ENCODE measurements around the gene SLC25A21. TPM values are rescaled to one million over a fixed set of nuclear protein-coding genes. Genes with fewer than 3 reads are reported as not detected.

SLC25A21 gene
- total RNA-seq, 1 donor from 2014 or later, result 6.4 TPM

GRCh38 chr14:36874396-36875138, 297.8 kb downstream of the SLC25A21 start:
- TF ChIP-seq EZH2phosphoT487 (IDR thresholded peaks at IDR 0.05), result no peak
- no peak for TF ChIP-seq CTCF (IDR thresholded peaks at IDR 0.05)
- TF ChIP-seq EZH2 (IDR thresholded peaks at IDR 0.05), result no peak
- Mint-ChIP-seq H3K9me3 (no peaks in the 10 kb centered on the region), H3K4me3 (no peak overlapping the region), H3K4me1 (no peaks in the 10 kb centered on the region), H3K27me3 (ENCODE audit: insufficient read depth, low read depth) (no peaks in the 10 kb centered on the region), H3K27ac (no peak overlapping the region), H3K36me3 (no peaks in the 10 kb centered on the region)
- Histone ChIP-seq H3K9me3 (ENCODE audit: low read depth) (no peaks in the 10 kb centered on the region), H3K4me3 (no peak overlapping the region), H3K27me3 (no peaks in the 10 kb centered on the region), H2AFZ (replicated peaks) (no peak overlapping the region), H3K79me2 (ENCODE audit: low read depth) (no peaks in the 10 kb centered on the region), H3K9ac (no peak overlapping the region), H3K27ac (no peak overlapping the region), H4K20me1 (ENCODE audit: low read depth) (no peaks in the 10 kb centered on the region), H3K4me2 (no peak overlapping the region), H3K36me3 (no peaks in the 10 kb centered on the region), H3F3A (ENCODE audit: low read depth) (no peaks in the 10 kb centered on the region), H3K4me1 (no peaks in the 10 kb centered on the region)
- DNase-seq (ENCODE audit: low spot score), result no peak

DNA sequence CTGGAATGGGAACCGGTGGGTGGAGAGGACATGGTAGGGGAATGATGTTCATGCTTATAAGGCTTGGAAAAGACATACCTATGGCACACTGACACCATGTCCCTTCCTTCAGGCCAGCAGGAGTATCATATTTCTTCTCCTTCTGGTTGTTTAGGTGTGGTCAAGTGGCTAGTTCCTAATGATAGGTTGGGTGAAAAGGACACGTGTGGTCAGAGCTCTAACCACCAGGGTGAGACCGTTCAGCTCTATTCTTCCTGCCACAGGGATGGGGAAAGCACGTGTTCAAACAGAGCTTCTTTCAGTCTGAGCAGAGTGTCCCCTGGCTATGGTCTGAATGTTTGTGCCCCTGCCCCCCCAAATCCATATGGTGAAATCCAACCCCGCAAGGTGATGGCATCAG, 301.6 kb downstream of the SLC25A21 start:
- Histone ChIP-seq H3K79me2 (ENCODE audit: low read depth) (no peaks in the 10 kb centered on the region), H3K9ac (no peak overlapping the region), H3K27ac (no peak overlapping the region), H3K36me3 (no peaks in the 10 kb centered on the region), H2AFZ (replicated peaks) (no peak overlapping the region), H3K27me3 (no peaks in the 10 kb centered on the region), H3K4me1 (no peaks in the 10 kb centered on the region), H3F3A (ENCODE audit: low read depth) (no peaks in the 10 kb centered on the region), H3K9me3 (ENCODE audit: low read depth) (no peaks in the 10 kb centered on the region), H3K4me2 (no peak overlapping the region), H4K20me1 (ENCODE audit: low read depth) (no peaks in the 10 kb centered on the region), H3K4me3 (no peak overlapping the region)
- DNase-seq (ENCODE audit: low spot score), result no peak
- Mint-ChIP-seq H3K4me3 (no peak overlapping the region), H3K9me3 (no peaks in the 10 kb centered on the region), H3K27me3 (ENCODE audit: insufficient read depth, low read depth) (no peaks in the 10 kb centered on the region), H3K4me1 (no peaks in the 10 kb centered on the region), H3K27ac (no peak overlapping the region), H3K36me3 (no peaks in the 10 kb centered on the region)
- TF ChIP-seq CTCF (IDR thresholded peaks at IDR 0.05) (no peak), EZH2 (IDR thresholded peaks at IDR 0.05) (no peak), EZH2phosphoT487 (IDR thresholded peaks at IDR 0.05) (no peak)

DNA sequence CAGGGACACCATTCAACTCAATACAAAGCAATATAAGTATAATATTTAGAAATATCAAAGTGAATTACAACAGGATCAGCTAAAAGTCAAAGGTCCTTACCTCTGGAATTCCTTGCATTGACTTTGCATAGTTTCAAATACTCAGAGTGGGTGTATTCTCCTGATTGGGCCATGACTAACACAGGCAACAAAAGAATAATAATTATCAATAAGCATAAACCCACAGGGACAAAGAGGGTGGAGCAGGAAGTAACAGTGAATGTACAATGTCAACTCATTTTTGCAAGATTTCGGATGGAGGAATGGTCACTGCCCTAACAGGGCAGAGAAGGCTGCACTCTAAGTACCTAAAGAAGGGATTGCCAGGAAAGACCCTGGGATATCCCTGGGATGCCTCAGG, 303.3 kb downstream of the SLC25A21 start:
- no peak for TF ChIP-seq EZH2phosphoT487 (IDR thresholded peaks at IDR 0.05)
- TF ChIP-seq EZH2 (IDR thresholded peaks at IDR 0.05), result no peak
- no peak overlapping the region for H3K4me3 Mint-ChIP-seq
- no peaks in the 10 kb centered on the region for H4K20me1 ChIP-seq (ENCODE audit: low read depth)

GRCh38 chr14:36866867-36867266, 305.5 kb downstream of the SLC25A21 start:
- H3K27ac ChIP-seq, result no peak overlapping the region
- H3K36me3 Mint-ChIP-seq, result no peaks in the 10 kb centered on the region
- no peak overlapping the region for H3K4me3 ChIP-seq
- H3K79me2 ChIP-seq (ENCODE audit: low read depth), result no peaks in the 10 kb centered on the region
- no peak overlapping the region for H2AFZ ChIP-seq (replicated peaks)
- no peaks in the 10 kb centered on the region for H3K27me3 Mint-ChIP-seq (ENCODE audit: insufficient read depth, low read depth)
- no peaks in the 10 kb centered on the region for H3K36me3 ChIP-seq
- no peak for DNase-seq (ENCODE audit: low spot score)
- no peak overlapping the region for H3K27ac Mint-ChIP-seq
- H3K4me3 Mint-ChIP-seq, result no peak overlapping the region
- H3K9ac ChIP-seq, result no peak overlapping the region
- no peaks in the 10 kb centered on the region for H4K20me1 ChIP-seq (ENCODE audit: low read depth)
- H3K4me1 Mint-ChIP-seq, result no peaks in the 10 kb centered on the region
- no peak overlapping the region for H3K4me2 ChIP-seq
- no peak for TF ChIP-seq EZH2phosphoT487 (IDR thresholded peaks at IDR 0.05)
- no peak for TF ChIP-seq CTCF (IDR thresholded peaks at IDR 0.05)
- no peak for TF ChIP-seq EZH2 (IDR thresholded peaks at IDR 0.05)
- H3K9me3 ChIP-seq (ENCODE audit: low read depth), result no peaks in the 10 kb centered on the region
- no peaks in the 10 kb centered on the region for H3K4me1 ChIP-seq
- H3F3A ChIP-seq (ENCODE audit: low read depth), result no peaks in the 10 kb centered on the region
- no peaks in the 10 kb centered on the region for H3K27me3 ChIP-seq
- H3K9me3 Mint-ChIP-seq, result no peaks in the 10 kb centered on the region

More for the DNA sequence above, 303.3 kb downstream of the SLC25A21 start:
- Histone ChIP-seq H3K9me3 (ENCODE audit: low read depth) (no peaks in the 10 kb centered on the region), H3K4me3 (no peak overlapping the region), H3K79me2 (ENCODE audit: low read depth) (no peaks in the 10 kb centered on the region), H3K4me1 (no peaks in the 10 kb centered on the region), H3K36me3 (no peaks in the 10 kb centered on the region), H3K4me2 (no peak overlapping the region), H3K9ac (no peak overlapping the region), H3K27ac (no peak overlapping the region), H3K27me3 (no peaks in the 10 kb centered on the region), H3F3A (ENCODE audit: low read depth) (no peaks in the 10 kb centered on the region), H2AFZ (replicated peaks) (no peak overlapping the region)
- DNase-seq (ENCODE audit: low spot score), result no peak
- Mint-ChIP-seq H3K9me3 (no peaks in the 10 kb centered on the region), H3K27me3 (ENCODE audit: insufficient read depth, low read depth) (no peaks in the 10 kb centered on the region), H3K36me3 (no peaks in the 10 kb centered on the region), H3K4me1 (no peaks in the 10 kb centered on the region), H3K27ac (no peak overlapping the region)
